A673 (cell line): Measurements from ENCODE around the gene PTTG1. TPM values are rescaled to one million over a fixed set of nuclear protein-coding genes. Genes with fewer than 3 reads are reported as not detected.
"Not testable (repeated sequence)": the region's sequence is repeated elsewhere in the genome, so short reads cannot be mapped to it uniquely, and the experiment has no call there.

Experiments used
- BruUV-seq: library from RNA; stranded (reverse); fragments of 400-500 nt; replicated peaks from 2 replicates; lab custom pipeline; 2021; lab: Mats Ljungman, UMichigan
- CTCF ChIA-PET: fragments of 300-600 bp; sonication (Branson Sonifier 250); formaldehyde crosslinking; loops from one replicate; lab custom pipeline; 2022; ENCODE audit warnings: antibody characterized with exemption; lab: Charles Lee
- POLR2A ChIA-PET: fragments of 300-600 bp; sonication (Branson Sonifier 250); formaldehyde crosslinking; loops from one replicate; lab custom pipeline; 2022; ENCODE audit warnings: antibody characterized with exemption; ENCODE audit not compliant: low non-redundant PET; lab: Charles Lee
- DNase-seq: peaks from one replicate; pipeline ENCODE4 v3.0.0-alpha.2; 2015; ENCODE audit warnings: low spot score
- H3K27ac ChIP-seq: fragments of 200-600 bp; sonication (generic); 2 replicates; pipeline ENCODE4 v1.5.1; 2016; ENCODE audit warnings: mixed run types, low read depth, mild to moderate bottlenecking, mixed read lengths, antibody characterized with exemption, low read length; ENCODE audit not compliant: poor library complexity, severe bottlenecking
- H3K27me3 ChIP-seq: fragments of 200-600 bp; sonication (generic); replicated peaks from 2 replicates; pipeline ENCODE4 v1.6.1; 2017; ENCODE audit warnings: mixed run types, low read depth, mild to moderate bottlenecking, mixed read lengths, antibody characterized with exemption, low read length; ENCODE audit not compliant: insufficient read depth, poor library complexity
- H3K36me3 ChIP-seq: fragments of 200-600 bp; sonication (generic); 2 replicates; pipeline ENCODE4 v1.6.1; 2016; ENCODE audit warnings: mixed run types, mild to moderate bottlenecking, mixed read lengths, antibody characterized with exemption, low read length; ENCODE audit not compliant: insufficient read depth, poor library complexity, severe bottlenecking
- H3K4me1 ChIP-seq: fragments of 200-600 bp; sonication (generic); 2 replicates; pipeline ENCODE4 v1.6.1; 2017; ENCODE audit warnings: mixed run types, mild to moderate bottlenecking, mixed read lengths, antibody characterized with exemption, low read length; ENCODE audit not compliant: insufficient read depth, poor library complexity, severe bottlenecking
- H3K4me3 ChIP-seq: fragments of 200-600 bp; sonication (generic); 2 replicates; pipeline ENCODE4 v1.5.1; 2016; ENCODE audit warnings: low read depth, mixed run types, mild to moderate bottlenecking, mixed read lengths, low read length; ENCODE audit not compliant: poor library complexity, severe bottlenecking
- H3K9me3 ChIP-seq: fragments of 200-600 bp; sonication (generic); 2 replicates; pipeline ENCODE4 v1.6.1; 2016; ENCODE audit warnings: mixed run types, low read depth, mild to moderate bottlenecking, mixed read lengths, antibody characterized with exemption, low read length; ENCODE audit not compliant: poor library complexity, severe bottlenecking
- EZH2 ChIP-seq: fragments of 200-600 bp; sonication (generic); IDR thresholded peaks from 2 replicates; pipeline ENCODE4 v1.6.1; 2017; ENCODE audit warnings: borderline replicate concordance, low read depth, mild to moderate bottlenecking, mixed read lengths, antibody characterized with exemption, low read length; ENCODE audit not compliant: poor library complexity, severe bottlenecking
- intact Hi-C: fragments of 100-400 bp; cut with micrococcal nuclease; formaldehyde crosslinking; loops from one replicate; pipeline ENCODE4 v1.10.0; 2022; ENCODE audit not compliant: unreplicated experiment
- total RNA-seq: library from RNA; stranded (reverse); gene quantifications from 2 replicates; pipeline ENCODE4 v1.2.3, GENCODE V29; 2021
- TF ChIP-seq, protein P1 (sequence below): fragments of 300-800, 200-600 bp; sonication (generic); conservative IDR thresholded peaks from 2 replicates; pipeline ENCODE4 v1.5.1; 2017; ENCODE audit warnings: low read depth, mild to moderate bottlenecking, antibody characterized with exemption, low read length, moderate library complexity, mixed read lengths

The PTTG1 gene
- total RNA-seq, 1 experiment from 2014 or later, result 192 TPM

DNA sequence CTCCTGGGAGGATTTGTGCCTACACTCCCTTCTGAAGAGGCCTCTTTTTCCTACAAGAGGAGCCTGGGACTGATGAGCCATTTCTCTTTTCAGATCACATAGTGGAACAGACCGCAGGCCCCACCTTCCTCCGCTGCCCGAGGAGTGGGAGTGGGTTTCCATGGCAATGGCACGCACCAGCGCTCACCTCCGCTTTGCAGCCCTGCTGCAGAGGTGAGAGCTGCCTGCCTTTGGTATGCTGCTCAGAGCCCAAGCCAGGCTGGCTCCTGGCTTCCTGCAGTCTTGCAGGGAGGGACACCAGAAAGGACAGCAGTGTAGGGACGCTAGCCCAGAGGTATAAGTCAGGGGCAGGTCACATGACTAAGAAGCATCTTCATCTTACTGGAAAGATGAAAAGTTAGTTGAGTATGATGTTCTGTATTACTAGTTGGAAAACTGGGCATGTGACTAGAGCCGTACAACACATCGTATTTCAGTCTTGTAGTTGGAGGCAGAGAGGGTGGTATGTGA is 12.4 kb downstream of the PTTG1 start:
- intact Hi-C loops, result no loop called here
- Histone ChIP-seq H3K36me3 (peaks cover 10% of the 10 kb centered on the region), H3K27ac (no peak overlapping the region), H3K27me3 (no peaks in the 10 kb centered on the region), H3K9me3 (no peaks in the 10 kb centered on the region), H3K4me3 (no peak overlapping the region), H3K4me1 (no peaks in the 10 kb centered on the region)
- DNase-seq, result no peak
- no TSS peak for BruUV-seq
- ChIA-PET CTCF (no interaction called here), POLR2A (no interaction called here)
- no peak for TF ChIP-seq EZH2
- TF ChIP-seq, protein P1, sequence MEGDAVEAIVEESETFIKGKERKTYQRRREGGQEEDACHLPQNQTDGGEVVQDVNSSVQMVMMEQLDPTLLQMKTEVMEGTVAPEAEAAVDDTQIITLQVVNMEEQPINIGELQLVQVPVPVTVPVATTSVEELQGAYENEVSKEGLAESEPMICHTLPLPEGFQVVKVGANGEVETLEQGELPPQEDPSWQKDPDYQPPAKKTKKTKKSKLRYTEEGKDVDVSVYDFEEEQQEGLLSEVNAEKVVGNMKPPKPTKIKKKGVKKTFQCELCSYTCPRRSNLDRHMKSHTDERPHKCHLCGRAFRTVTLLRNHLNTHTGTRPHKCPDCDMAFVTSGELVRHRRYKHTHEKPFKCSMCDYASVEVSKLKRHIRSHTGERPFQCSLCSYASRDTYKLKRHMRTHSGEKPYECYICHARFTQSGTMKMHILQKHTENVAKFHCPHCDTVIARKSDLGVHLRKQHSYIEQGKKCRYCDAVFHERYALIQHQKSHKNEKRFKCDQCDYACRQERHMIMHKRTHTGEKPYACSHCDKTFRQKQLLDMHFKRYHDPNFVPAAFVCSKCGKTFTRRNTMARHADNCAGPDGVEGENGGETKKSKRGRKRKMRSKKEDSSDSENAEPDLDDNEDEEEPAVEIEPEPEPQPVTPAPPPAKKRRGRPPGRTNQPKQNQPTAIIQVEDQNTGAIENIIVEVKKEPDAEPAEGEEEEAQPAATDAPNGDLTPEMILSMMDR, result no peak

DNA sequence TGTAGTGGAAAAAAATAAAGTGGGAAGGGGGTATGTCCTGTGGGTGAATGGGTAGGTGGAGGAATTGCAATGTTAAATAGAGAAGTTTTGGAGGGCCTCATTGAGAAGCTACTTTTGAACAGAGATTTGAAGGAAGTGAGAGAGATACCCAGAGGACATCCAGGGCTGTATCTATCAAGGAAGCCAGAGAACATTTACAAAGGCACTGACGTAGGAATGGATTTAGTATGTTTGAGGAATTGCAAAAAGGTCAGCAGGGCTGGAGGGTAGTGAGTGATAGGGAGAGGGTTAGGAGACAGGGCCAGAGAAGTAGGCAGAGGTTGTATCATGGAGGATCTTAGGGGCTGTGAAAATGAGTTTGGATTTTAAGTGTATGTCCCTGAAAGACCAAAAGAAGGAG is 13.9 kb downstream of the PTTG1 start:
- ChIA-PET CTCF (no interaction called here), POLR2A (no interaction called here)
- intact Hi-C loops, result loop anchor here (5.0 kb wide), 1 partner anchor 72 kb away; no protein-coding TSS in a partner anchor
- no peak for DNase-seq
- TF ChIP-seq, protein P1, result no peak
- no peak for TF ChIP-seq EZH2
- Histone ChIP-seq H3K27me3 (no peaks in the 10 kb centered on the region), H3K9me3 (no peaks in the 10 kb centered on the region), H3K36me3 (no peaks in the 10 kb centered on the region), H3K4me1 (no peaks in the 10 kb centered on the region), H3K4me3 (no peak overlapping the region), H3K27ac (no peak overlapping the region)
- BruUV-seq, result no TSS peak

DNA sequence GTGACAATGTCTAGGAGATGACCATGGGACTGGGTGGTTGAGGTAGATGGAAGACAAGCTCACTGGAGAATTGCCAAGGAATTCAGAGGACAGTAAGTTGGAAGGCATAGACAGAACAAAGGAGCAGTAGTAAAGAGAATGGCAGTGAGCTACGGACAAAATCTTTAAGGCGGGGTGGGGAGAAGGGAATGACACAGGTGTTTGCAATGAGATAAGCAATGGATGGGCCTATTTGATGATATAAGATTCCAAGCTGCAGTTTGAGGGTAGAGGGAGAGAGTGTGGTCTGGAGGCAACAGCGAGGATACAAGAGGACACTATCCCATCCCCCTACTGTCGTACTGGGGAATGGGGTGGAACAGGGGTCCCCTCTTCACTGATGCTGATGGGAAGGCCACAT is 14.4 kb downstream of the PTTG1 start:
- H3K27ac ChIP-seq, result no peak overlapping the region
- POLR2A ChIA-PET, result no interaction called here
- H3K4me1 ChIP-seq, result no peaks in the 10 kb centered on the region
- no peak for DNase-seq
- no peaks in the 10 kb centered on the region for H3K36me3 ChIP-seq
- H3K4me3 ChIP-seq, result no peak overlapping the region
- CTCF ChIA-PET, result no interaction called here
- H3K9me3 ChIP-seq, result no peaks in the 10 kb centered on the region
- TF ChIP-seq EZH2, result no peak
- TF ChIP-seq, protein P1, result no peak
- H3K27me3 ChIP-seq, result no peaks in the 10 kb centered on the region
- BruUV-seq, result no TSS peak
- intact Hi-C loops, result loop anchor here (5.0 kb wide), 1 partner anchor 71 kb away; no protein-coding TSS in a partner anchor

DNA sequence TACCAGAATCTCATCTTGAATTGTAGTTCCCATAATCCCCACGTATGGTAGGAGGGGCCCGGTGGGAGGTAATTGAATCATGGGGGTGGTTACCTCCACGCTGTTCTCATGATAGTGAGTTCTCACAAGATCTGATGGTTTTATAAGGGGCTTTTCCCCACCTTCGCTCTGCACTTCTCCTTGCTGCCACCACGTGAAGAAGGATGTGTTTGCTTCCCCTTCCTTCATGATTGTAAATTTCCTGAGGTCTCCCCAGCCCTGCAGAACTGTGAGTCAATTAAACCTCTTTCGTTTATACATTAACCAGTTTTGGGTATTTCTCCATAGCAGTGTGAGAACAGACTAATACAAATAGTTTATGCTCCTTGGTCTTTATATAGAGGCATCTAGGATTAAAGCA is 15.0 kb downstream of the PTTG1 start:
- POLR2A ChIA-PET, result not testable (repeated sequence)

More for the DNA sequence above, 15.0 kb downstream of the PTTG1 start:
- H3K36me3 ChIP-seq, DNase-seq, H3K27me3 ChIP-seq, H3K4me3 ChIP-seq, H3K9me3 ChIP-seq, H3K27ac ChIP-seq, CTCF ChIA-PET, H3K4me1 ChIP-seq, BruUV-seq: not testable (repeated sequence)
- intact Hi-C loops, result loop anchor here (5.0 kb wide), 1 partner anchor 71 kb away; no protein-coding TSS in a partner anchor
